ENCODE data around the gene USP34.

The USP34 gene

GRCh38 chr2:61356261-61356957, 114.5 kb downstream of the USP34 start:
- Histone ChIP-seq H3K79me2 (ENCODE audit: insufficient read depth, low read length) (peaks cover 86% of the 10 kb centered on the region), H4K20me1 (ENCODE audit: low read depth, low read length) (peaks cover 23% of the 10 kb centered on the region; the same call in 1 of the 2 replicates), H3K9me2 (replicated peaks; ENCODE audit: insufficient read depth, low read length) (no peaks in the 10 kb centered on the region), H3K4me2 (ENCODE audit: low read depth, low read length, poor library complexity, severe bottlenecking) (no peak overlapping the region), H3K27ac (ENCODE audit: low read depth, low read length) (no peak overlapping the region), H3K9ac (ENCODE audit: low read length) (no peak overlapping the region), H3F3A (ENCODE audit: insufficient read depth) (peaks cover 36% of the 10 kb centered on the region), H3K4me3 (ENCODE audit: insufficient read depth, low read length, poor library complexity, severe bottlenecking) (no peak overlapping the region), H3K36me3 (ENCODE audit: low read length) (peaks cover 42% of the 10 kb centered on the region), H2AFZ (ENCODE audit: low read depth, low read length, severe bottlenecking) (no peak overlapping the region), H3K9me3 (ENCODE audit: insufficient read depth, low read length) (no peaks in the 10 kb centered on the region), H3K27me3 (ENCODE audit: low read length) (no peaks in the 10 kb centered on the region)
- no peak for TF ChIP-seq CTCF (IDR thresholded peaks at IDR 0.05; ENCODE audit: insufficient read depth, low read length, poor library complexity, severe bottlenecking)
- TF ChIP-seq EZH2phosphoT487 (conservative IDR thresholded peaks at IDR 0.05; ENCODE audit: low read length) = no peak

- Histone ChIP-seq H3K36me3 (ENCODE audit: low read length) (peaks cover 50% of the 10 kb centered on the region), H3K4me3 (ENCODE audit: insufficient read depth, low read length, poor library complexity, severe bottlenecking) (no peak overlapping the region), H3K9ac (ENCODE audit: low read length) (no peak overlapping the region), H3F3A (ENCODE audit: insufficient read depth) (peaks cover 36% of the 10 kb centered on the region; the same call in 1 of the 2 replicates), H3K27ac (ENCODE audit: low read depth, low read length) (no peak overlapping the region), H3K79me2 (ENCODE audit: insufficient read depth, low read length) (peaks cover 68% of the 10 kb centered on the region), H3K9me2 (replicated peaks; ENCODE audit: insufficient read depth, low read length) (no peaks in the 10 kb centered on the region), H3K27me3 (ENCODE audit: low read length) (no peaks in the 10 kb centered on the region), H3K9me3 (ENCODE audit: insufficient read depth, low read length) (no peaks in the 10 kb centered on the region), H4K20me1 (ENCODE audit: low read depth, low read length) (peaks cover 17% of the 10 kb centered on the region; the same call in 1 of the 2 replicates), H3K4me2 (ENCODE audit: low read depth, low read length, poor library complexity, severe bottlenecking) (no peak overlapping the region), H2AFZ (ENCODE audit: low read depth, low read length, severe bottlenecking) (no peak overlapping the region)
- no peak for TF ChIP-seq EZH2phosphoT487 (conservative IDR thresholded peaks at IDR 0.05; ENCODE audit: low read length)
- no peak for TF ChIP-seq CTCF (IDR thresholded peaks at IDR 0.05; ENCODE audit: insufficient read depth, low read length, poor library complexity, severe bottlenecking)
Measured at GRCh38 chr2:61354543-61355197, 116.2 kb downstream of the USP34 start.

GRCh38 chr2:61353909-61354308, 117.0 kb downstream of the USP34 start:
- no peaks in the 10 kb centered on the region for H3K9me3 ChIP-seq (ENCODE audit: insufficient read depth, low read length)
- H3K9ac ChIP-seq (ENCODE audit: low read length) = no peak overlapping the region
- no peaks in the 10 kb centered on the region for H3K9me2 ChIP-seq (replicated peaks; ENCODE audit: insufficient read depth, low read length)
- no peak for TF ChIP-seq EZH2phosphoT487 (conservative IDR thresholded peaks at IDR 0.05; ENCODE audit: low read length)
- TF ChIP-seq CTCF (IDR thresholded peaks at IDR 0.05; ENCODE audit: insufficient read depth, low read length, poor library complexity, severe bottlenecking) = no peak
- H3F3A ChIP-seq (ENCODE audit: insufficient read depth) = peaks cover 30% of the 10 kb centered on the region; the same call in 1 of the 2 replicates
- peaks cover 16% of the 10 kb centered on the region; the same call in 1 of the 2 replicates for H4K20me1 ChIP-seq (ENCODE audit: low read depth, low read length)
- H3K27ac ChIP-seq (ENCODE audit: low read depth, low read length) = no peak overlapping the region
- H3K79me2 ChIP-seq (ENCODE audit: insufficient read depth, low read length) = peaks cover 61% of the 10 kb centered on the region
- no peak overlapping the region for H3K4me2 ChIP-seq (ENCODE audit: low read depth, low read length, poor library complexity, severe bottlenecking)
- peaks cover 54% of the 10 kb centered on the region for H3K36me3 ChIP-seq (ENCODE audit: low read length)
- H3K4me3 ChIP-seq (ENCODE audit: insufficient read depth, low read length, poor library complexity, severe bottlenecking) = no peak overlapping the region
- H2AFZ ChIP-seq (ENCODE audit: low read depth, low read length, severe bottlenecking) = no peak overlapping the region
- no peaks in the 10 kb centered on the region for H3K27me3 ChIP-seq (ENCODE audit: low read length)

Data from SU-DHL-6 (cell line).